K562 (cell line): Measurements from ENCODE around the gene EEPD1. TPM values are rescaled to one million over a fixed set of nuclear protein-coding genes. Genes with fewer than 3 reads are reported as not detected.

Experiments
- ATAC-seq: fragments of 200-7000 bp; cut with Tn5 transposase; 3 replicates; pipeline ENCODE4 v1.9.1; 2020; ENCODE audit warnings: moderate library complexity
- BruUV-seq: library from RNA; stranded (reverse); fragments of 400-500 nt; replicated peaks from 2 replicates; lab custom pipeline; 2021; lab: Mats Ljungman, UMichigan
- CTCF ChIA-PET: fragments of 300-600 bp; formaldehyde crosslinking; extraction: SDS; loops from one replicate; lab custom pipeline; 2021; ENCODE audit warnings: low intra/inter-chr PET ratio; lab: Yijun Ruan, JAX
- POLR2A ChIA-PET: fragments of 300-600, 350-650 bp; sonication (Branson Sonifier 250); formaldehyde crosslinking; extraction: SDS; loops from one replicate; lab custom pipeline; 2021; ENCODE audit warnings: antibody characterized with exemption, inconsistent platforms; lab: Yijun Ruan, JAX
- DNase-seq, 4 experiments: peaks; one replicate each; pipeline versions ENCODE4 v3.0.0 to v3.0.0-alpha.2; 2011 to 2018; ENCODE audit warnings: low spot score in 3 of 4, mixed read lengths in 3 of 4; ENCODE audit errors: extremely low read depth in 1 of 4
- FAIRE-seq: peaks from 2 replicates; lab custom pipeline; 2011; peaks lifted over from hg19 to GRCh38; lab: Jason Lieb, UNC
- H2AFZ ChIP-seq: 2 replicates; pipeline ENCODE4 v1.6.0; 2011; ENCODE audit warnings: low read depth, low read length, control low read depth, inconsistent platforms
- H3K27ac ChIP-seq: fragments of 200-600 bp; 3 replicates; pipeline ENCODE4 v1.8.0; 2011; ENCODE audit warnings: low read depth, mild to moderate bottlenecking, control low read depth, inconsistent platforms, low read length, moderate library complexity, mixed read lengths; ENCODE audit errors: extremely low read depth
- H3K27me3 ChIP-seq, 2 experiments: fragments of 300-600 bp in 1 of 2; 2 replicates in 1 of 2; 3 replicates in 1 of 2; pipeline versions ENCODE4 v1.6.0 to v1.8.0; 2011; ENCODE audit warnings: inconsistent platforms in 2 of 2, low read length in 2 of 2, mild to moderate bottlenecking in 1 of 2, mixed read lengths in 1 of 2, moderate library complexity in 1 of 2; ENCODE audit not compliant: control insufficient read depth in 2 of 2, insufficient read depth in 2 of 2
- H3K36me3 ChIP-seq: fragments of 300-600 bp; 3 replicates; pipeline ENCODE4 v1.8.0; 2011; ENCODE audit warnings: mild to moderate bottlenecking, low read length, inconsistent platforms; ENCODE audit not compliant: control insufficient read depth, insufficient read depth
- H3K4me1 ChIP-seq, 2 experiments: fragments of 200-600 bp in 1 of 2; replicated peaks in 1 of 2; 2 replicates in 1 of 2; 3 replicates in 1 of 2; pipeline versions ENCODE4 v1.5.1 to v1.8.0; 2011; ENCODE audit warnings: inconsistent platforms in 2 of 2, low read length in 2 of 2, mild to moderate bottlenecking in 1 of 2, mixed read lengths in 1 of 2, moderate library complexity in 1 of 2; ENCODE audit not compliant: control insufficient read depth in 2 of 2, insufficient read depth in 2 of 2
- H3K4me2 ChIP-seq: 2 replicates; pipeline ENCODE4 v1.6.1; 2011; ENCODE audit warnings: low read length, control low read depth, inconsistent platforms, mixed read lengths; ENCODE audit not compliant: insufficient read depth
- H3K4me3 ChIP-seq: fragments of 200-600 bp; sonication (generic), shearing (Covaris generic); 2 replicates; pipeline ENCODE4 v1.5.1; 2016; ENCODE audit warnings: control low read depth, inconsistent platforms
- H3K79me2 ChIP-seq: fragments of 200-600 bp; 3 replicates; pipeline ENCODE4 v1.8.0; 2011; ENCODE audit warnings: low read length, inconsistent platforms; ENCODE audit not compliant: control insufficient read depth, insufficient read depth
- H3K9ac ChIP-seq, 2 experiments: 2 replicates each; pipeline versions ENCODE4 v1.6.0 to v1.6.1; 2011; ENCODE audit warnings: low read depth in 2 of 2, low read length in 2 of 2, control low read depth in 1 of 2, inconsistent platforms in 1 of 2, mild to moderate bottlenecking in 1 of 2, mixed read lengths in 1 of 2; ENCODE audit not compliant: insufficient read depth in 1 of 2
- H3K9me1 ChIP-seq: one replicate; pipeline ENCODE4 v1.6.0; 2011; ENCODE audit warnings: inconsistent platforms, mild to moderate bottlenecking, low read length, moderate library complexity; ENCODE audit not compliant: control insufficient read depth, insufficient read depth
- H3K9me3 ChIP-seq: replicated peaks from 2 replicates; pipeline ENCODE4 v1.5.1; 2011; ENCODE audit warnings: low read depth, low read length, inconsistent platforms; ENCODE audit not compliant: control insufficient read depth, insufficient read depth
- H4K20me1 ChIP-seq: replicated peaks from 2 replicates; pipeline ENCODE4 v1.6.1; 2011; ENCODE audit warnings: low read length, inconsistent platforms, mixed read lengths; ENCODE audit not compliant: control insufficient read depth, insufficient read depth
- ESRRB ChIP-seq: fragments of 250-450 bp; sonication (Bioruptor Pico); IDR thresholded peaks from 2 replicates; pipeline ENCODE4 v1.5.0; 2020; ENCODE audit warnings: mild to moderate bottlenecking, moderate library complexity, borderline replicate concordance
- FIP1L1 ChIP-seq: fragments of 200-400 bp; formaldehyde crosslinking; IDR thresholded peaks from 2 replicates; pipeline ENCODE4 v1.6.1; 2018; ENCODE audit warnings: mild to moderate bottlenecking, low read depth, low read length; ENCODE audit not compliant: poor library complexity, severe bottlenecking
- FOXJ2 ChIP-seq: fragments of 200-800 bp; sonication (Bioruptor generic); IDR thresholded peaks from 2 replicates; pipeline ENCODE4 v1.6.1; 2016; ENCODE audit warnings: missing genetic modification characterization, missing compliant biosample characterization
- MEIS2 ChIP-seq: fragments of 450-650 bp; IDR thresholded peaks from 2 replicates; pipeline ENCODE4 v1.6.1; 2014; ENCODE audit warnings: mild to moderate bottlenecking; ENCODE audit not compliant: partially characterized antibody
- NCOA6 ChIP-seq: fragments of 450-650 bp; IDR thresholded peaks from 2 replicates; pipeline ENCODE4 v1.6.1; 2017; ENCODE audit warnings: mild to moderate bottlenecking
- NELFE ChIP-seq: IDR thresholded peaks from 2 replicates; pipeline ENCODE4 v1.6.1; 2011; ENCODE audit warnings: mild to moderate bottlenecking; ENCODE audit not compliant: insufficient read depth, insufficient read length
- NR4A1 ChIP-seq, 2 experiments: fragments of 250-450 bp in 1 of 2; fragments of 450-650 bp in 1 of 2; sonication (Bioruptor Pico) in 1 of 2; IDR thresholded peaks; 2 replicates each; pipeline versions ENCODE4 v1.4.0 to v1.6.1; 2016 to 2020; ENCODE audit warnings: mild to moderate bottlenecking in 2 of 2, missing compliant biosample characterization in 1 of 2, missing genetic modification characterization in 1 of 2, moderate library complexity in 1 of 2
- SLC30A9 ChIP-seq: fragments of 250-450 bp; sonication (Bioruptor Pico); IDR thresholded peaks from 2 replicates; pipeline ENCODE4 v1.8.0; 2022; ENCODE audit warnings: mild to moderate bottlenecking, moderate library complexity
- TRIM24 ChIP-seq, 2 experiments: fragments of 450-650 bp; IDR thresholded peaks; 2 replicates each; pipeline ENCODE4 v1.6.1; 2016
- ZNF3 ChIP-seq: fragments of 250-450 bp; sonication (Bioruptor Pico); IDR thresholded peaks from 2 replicates; pipeline ENCODE4 v1.5.0; 2021; ENCODE audit warnings: mild to moderate bottlenecking, moderate library complexity
- ZNF347 ChIP-seq: fragments of 450-650 bp; formaldehyde crosslinking; IDR thresholded peaks from 2 replicates; pipeline ENCODE4 v1.4.0; 2020; ENCODE audit warnings: low read depth, mild to moderate bottlenecking, moderate library complexity
- ZNF764 ChIP-seq: fragments of 250-450 bp; sonication (Bioruptor Pico); IDR thresholded peaks from 2 replicates; pipeline ENCODE4 v1.4.0; 2020; ENCODE audit warnings: low read depth, mild to moderate bottlenecking, moderate library complexity
- ZNF778 ChIP-seq: fragments of 450-650 bp; formaldehyde crosslinking; IDR thresholded peaks from 2 replicates; pipeline ENCODE4 v1.4.0; 2020; ENCODE audit warnings: mild to moderate bottlenecking, moderate library complexity
- WGBS: fragments of 100-300 bp; shearing (Covaris generic); methylation state at CpG from one replicate; pipeline ENCODE4 v1.1.6; 2016; ENCODE audit warnings: low coverage, mixed read lengths; ENCODE audit not compliant: insufficient coverage; ENCODE audit errors: missing lambda C conversion rate; 5-methylcytosine and 5-hydroxymethylcytosine counted together
- in situ Hi-C: fragments of 300-500 bp; cut with MboI; formaldehyde crosslinking; loops from 4 replicates; pipeline ENCODE4 v1.15.0; 2018; ENCODE audit warnings: inconsistent platforms, mixed read lengths
- intact Hi-C: fragments of 100-400 bp; cut with micrococcal nuclease; formaldehyde crosslinking; loops from 2 replicates; pipeline ENCODE4 v1.14.2; 2022
- polyA plus RNA-seq, 8 experiments: library from polyadenylated mRNA; depleted of rRNA in 4 of 8; stranded (reverse) in 5 of 8; unstranded in 3 of 8; fragments of >200 nt; fragmentation: Nextera tagmentation in 2 of 8; fragmentation: Illumina TruSeq in 1 of 8; extraction: Ambion mirVana in 2 of 8; extraction: Trizol in 1 of 8; gene quantifications; 2 replicates each; pipeline versions ENCODE4 v1.2.1 to v1.2.3, GENCODE V29; 2011 to 2014; ENCODE audit warnings: inconsistent platforms in 1 of 8, missing spikeins in 1 of 8
- total RNA-seq, 7 experiments: library from RNA; depleted of rRNA in 6 of 7; stranded (reverse); fragments of >200 nt in 6 of 7; fragmentation: Illumina TruSeq in 2 of 7; extraction: Trizol in 2 of 7; gene quantifications; 2 replicates each; pipeline versions ENCODE4 v1.2.1 to v1.2.3, GENCODE V29; 2011 to 2021; ENCODE audit warnings: low replicate concordance in 1 of 7
- TF ChIP-seq, protein P1 (sequence below), 3 experiments: fragments of 200-800 bp in 1 of 3; sonication (Bioruptor generic) in 1 of 3; sonication (generic) in 1 of 3; formaldehyde crosslinking in 1 of 3; IDR thresholded peaks; 2 replicates each; pipeline versions ENCODE4 v1.6.1 to v1.8.0; 2016 to 2022; ENCODE audit warnings: mild to moderate bottlenecking in 2 of 3, missing compliant biosample characterization in 2 of 3, missing genetic modification characterization in 2 of 3, missing genetic modification reagents in 1 of 3
- TF ChIP-seq, protein P2 (sequence below): sonication (generic); formaldehyde crosslinking; IDR thresholded peaks from 2 replicates; pipeline ENCODE4 v1.9.0; 2022; ENCODE audit warnings: mild to moderate bottlenecking, missing genetic modification reagents

Gene EEPD1
- total and polyA plus RNA-seq, 9 of the 15 experiments (the other 6 are each of a cell fraction or from before 2014, with no cell fraction given): 0.01 to 1.5 (median 0.74) TPM; not detected in 1

DNA sequence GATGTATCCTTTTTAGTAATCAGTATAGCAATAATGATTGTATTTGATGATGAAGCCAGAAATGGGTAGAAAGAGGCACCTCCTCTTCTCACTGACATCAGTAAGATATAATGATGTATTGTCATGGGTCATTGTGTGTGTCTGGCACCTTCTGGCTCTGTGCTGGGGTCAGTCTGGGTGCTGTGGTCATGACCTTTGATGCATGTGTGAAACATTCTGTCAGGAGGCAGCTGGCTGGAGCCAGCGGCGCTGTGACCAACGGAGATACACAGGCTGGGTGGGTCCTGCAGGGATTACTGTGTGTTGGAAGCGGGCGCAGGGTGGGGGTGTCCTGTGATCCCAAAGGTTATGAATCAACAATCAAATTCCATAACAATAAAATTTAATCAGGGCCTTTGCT, 35.2 kb downstream of the EEPD1 start:
- no peaks in the 10 kb centered on the region for H3K36me3 ChIP-seq
- H3K27me3 ChIP-seq: peaks cover 14 to 30% of the 10 kb centered on the region in 2 experiments; a peak in 4 of 5 replicates
- no peak for ATAC-seq
- H3K27ac ChIP-seq: no peak overlapping the region
- H3K4me1 ChIP-seq: no peaks in the 10 kb centered on the region
- no peak for FAIRE-seq
- WGBS: 5% methylated on average over 5 of the region's 5 CpGs
- BruUV-seq: no TSS peak
- no peaks in the 10 kb centered on the region for H3K9me1 ChIP-seq
- H3K4me3 ChIP-seq: no peak overlapping the region
- no peak overlapping the region for H3K4me2 ChIP-seq
- DNase-seq: no peak
- no peaks in the 10 kb centered on the region for H3K9me3 ChIP-seq
- ChIA-PET POLR2A (no interaction called here), CTCF (no interaction called here)
- H4K20me1 ChIP-seq: no peaks in the 10 kb centered on the region; the same call in 1 of the 2 replicates
- intact Hi-C loops (no loop called here), in situ Hi-C loops (no loop called here)
- no peak overlapping the region for H3K9ac ChIP-seq
- no peak overlapping the region for H2AFZ ChIP-seq
- no peaks in the 10 kb centered on the region for H3K79me2 ChIP-seq
- TF ChIP-seq NCOA6: no peak
- no peak for TF ChIP-seq FIP1L1
- TF ChIP-seq NR4A1 (CRISPR knock-in tag; IDR thresholded peaks at IDR 0.05): no peak
- TF ChIP-seq NR4A1 (tag; IDR thresholded peaks at IDR 0.05): no peak
- TF ChIP-seq MEIS2: no peak
- TF ChIP-seq ESRRB (CRISPR knock-in tag): no peak
- no peak for TF ChIP-seq TRIM24 (IDR thresholded peaks at IDR 0.05)
- TF ChIP-seq ZNF3 (CRISPR knock-in tag): no peak
- TF ChIP-seq ZNF778 (CRISPR knock-in tag): no peak
- no peak for TF ChIP-seq ZNF347 (CRISPR knock-in tag)
- TF ChIP-seq, protein P1, sequence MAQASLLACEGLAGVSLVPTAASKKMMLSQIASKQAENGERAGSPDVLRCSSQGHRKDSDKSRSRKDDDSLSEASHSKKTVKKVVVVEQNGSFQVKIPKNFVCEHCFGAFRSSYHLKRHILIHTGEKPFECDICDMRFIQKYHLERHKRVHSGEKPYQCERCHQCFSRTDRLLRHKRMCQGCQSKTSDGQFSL (CRISPR knock-in tag; IDR thresholded peaks at IDR 0.05): no peak
- TF ChIP-seq, protein P1 (tag; IDR thresholded peaks at IDR 0.05): no peak
- no peak for TF ChIP-seq SLC30A9 (CRISPR knock-in tag)
- TF ChIP-seq ZNF764 (CRISPR knock-in tag): no peak
- no peak for TF ChIP-seq FOXJ2 (tag)
- TF ChIP-seq NELFE: no peak
- TF ChIP-seq, protein P2, sequence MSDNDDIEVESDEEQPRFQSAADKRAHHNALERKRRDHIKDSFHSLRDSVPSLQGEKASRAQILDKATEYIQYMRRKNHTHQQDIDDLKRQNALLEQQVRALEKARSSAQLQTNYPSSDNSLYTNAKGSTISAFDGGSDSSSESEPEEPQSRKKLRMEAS: no peak
